ENCODE data around the gene FOXL1.

GRCh38 chr16:86591270-86591669 lies 12.9 kb downstream of the FOXL1 start:
- TF ChIP-seq CTCF (IDR thresholded peaks at IDR 0.05) = no peak
- no peak for TF ChIP-seq POLR2AphosphoS5 (IDR thresholded peaks at IDR 0.05; ENCODE audit: insufficient read depth in 1 of 2, low read depth in 1 of 2)
